Left ventricle myocardium inferior (tissue), 1 donor: Measurements from ENCODE around the gene PEX11A. TPM values are rescaled to one million over a fixed set of nuclear protein-coding genes. Genes with fewer than 3 reads are reported as not detected.
A peak's percentile ranks its signal among the peaks of the same experiment; 100 is the strongest.

Experiments used
- DNase-seq: peaks from one replicate; pipeline ENCODE4 v3.0.0-alpha.2; 2020
- H3K27ac ChIP-seq: fragments of 200-600 bp; replicated peaks from 2 replicates; pipeline ENCODE4 v1.8.0; 2021
- H3K27me3 ChIP-seq: fragments of 200-600 bp; 2 replicates; pipeline ENCODE4 v1.8.0; 2021; ENCODE audit warnings: low read depth
- H3K36me3 ChIP-seq: fragments of 200-600 bp; 2 replicates; pipeline ENCODE4 v1.8.0; 2021
- H3K4me1 ChIP-seq: fragments of 200-600 bp; 2 replicates; pipeline ENCODE4 v1.8.0; 2021
- H3K4me3 ChIP-seq: fragments of 200-600 bp; 2 replicates; pipeline ENCODE4 v1.8.0; 2021; ENCODE audit warnings: mild to moderate bottlenecking, moderate library complexity
- H3K9me3 ChIP-seq: fragments of 200-600 bp; replicated peaks from 2 replicates; pipeline ENCODE4 v1.8.0; 2021
- CTCF ChIP-seq: fragments of 200-600 bp; IDR thresholded peaks from 2 replicates; pipeline ENCODE4 v1.8.0; 2021; ENCODE audit warnings: antibody characterized with exemption, mild to moderate bottlenecking, borderline replicate concordance
- intact Hi-C: fragments of 100-400 bp; cut with micrococcal nuclease; formaldehyde crosslinking; loops from one replicate; pipeline ENCODE4 v1.11.0; 2022
- total RNA-seq: library from RNA; stranded (reverse); fragmentation: NEBNext Ultra II Directional; extraction: Animal tissue kit (Norgen Biotek cat#: 25700); gene quantifications from one replicate; pipeline ENCODE4 v1.2.1, GENCODE V29; 2021
- donor health status: DM: no; HTN: yes; CAD: no; lungs with severe emphysema.

Gene PEX11A
- total RNA-seq, 1 donor from 2014 or later, result 11.4 TPM

- no peak overlapping the region for H3K4me3 ChIP-seq
- H3K4me1 ChIP-seq, result peaks cover 51% of the 10 kb centered on the region
- H3K27me3 ChIP-seq, result no peaks in the 10 kb centered on the region
- H3K27ac ChIP-seq, result no peak overlapping the region
- intact Hi-C loops, result no loop called here
- TF ChIP-seq CTCF, result no peak
- no peak for DNase-seq
- no peaks in the 10 kb centered on the region for H3K9me3 ChIP-seq
- peaks cover 6% of the 10 kb centered on the region for H3K36me3 ChIP-seq
Observed at GRCh38 chr15:89686522-89686921, 4.0 kb downstream of the PEX11A start.

GRCh38 chr15:89685995-89686394 is 4.6 kb downstream of the PEX11A start:
- H3K4me3 ChIP-seq, result no peak overlapping the region
- no peak overlapping the region for H3K27ac ChIP-seq
- peaks cover 55% of the 10 kb centered on the region for H3K4me1 ChIP-seq
- H3K36me3 ChIP-seq, result peaks cover 6% of the 10 kb centered on the region
- no peaks in the 10 kb centered on the region for H3K27me3 ChIP-seq
- no peak for TF ChIP-seq CTCF
- H3K9me3 ChIP-seq, result no peaks in the 10 kb centered on the region
- no peak for DNase-seq
- intact Hi-C loops, result no loop called here

DNA sequence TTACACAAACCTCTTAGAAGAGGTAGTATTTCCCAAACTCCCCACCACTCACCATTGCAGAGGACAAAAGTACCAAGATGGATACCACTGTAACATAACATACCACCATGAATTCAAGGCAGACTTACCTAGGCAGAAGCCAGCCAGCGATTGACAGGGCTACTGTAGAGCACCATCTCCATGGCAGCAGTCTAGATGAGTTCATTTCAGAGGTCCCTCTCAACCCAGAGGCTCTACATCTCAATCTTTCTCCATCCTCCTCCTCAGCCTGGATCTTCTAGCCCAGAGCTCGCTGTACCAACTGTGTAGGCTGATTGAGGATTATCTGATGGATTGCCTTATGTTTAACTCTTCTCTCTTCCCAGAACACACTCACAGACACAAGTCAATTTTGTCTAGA is 9.4 kb downstream of the PEX11A start:
- Histone ChIP-seq H3K27me3 (no peaks in the 10 kb centered on the region), H3K9me3 (no peaks in the 10 kb centered on the region), H3K4me1 (peaks cover 53% of the 10 kb centered on the region), H3K36me3 (peaks cover 6% of the 10 kb centered on the region), H3K4me3 (no peak overlapping the region), H3K27ac (peak overlapping the region; percentile 88)
- TF ChIP-seq CTCF, result no peak
- DNase-seq, result no peak
- intact Hi-C loops, result no loop called here

DNA sequence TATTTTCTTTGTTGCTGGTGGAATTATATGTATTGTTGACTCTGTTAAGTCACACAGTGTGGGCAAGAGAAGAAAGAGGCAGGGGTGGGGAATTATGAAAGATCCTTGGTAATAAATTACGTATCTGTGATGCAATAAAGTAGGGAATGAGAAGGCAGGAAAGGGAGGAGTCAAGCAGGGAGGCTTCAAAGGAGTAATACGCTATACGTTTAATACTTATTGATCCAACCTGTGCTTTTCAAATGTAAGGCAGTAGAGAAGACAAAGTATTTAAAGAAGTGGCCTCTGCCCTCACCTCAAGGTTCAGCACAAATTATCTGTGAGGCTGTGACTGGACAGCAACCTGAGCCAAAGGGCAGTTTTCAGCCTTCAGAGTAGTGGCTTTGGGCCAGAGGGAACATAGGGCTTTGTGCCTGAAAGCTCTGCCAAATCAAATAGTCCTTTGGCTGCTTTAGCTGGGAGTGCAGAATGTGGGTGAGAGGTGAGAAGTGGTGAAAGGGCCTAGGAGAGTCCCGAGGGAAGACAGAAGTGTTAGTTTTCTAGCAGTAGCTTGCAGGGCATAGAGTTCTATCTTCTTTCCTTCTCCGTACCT is 10.2 kb downstream of the PEX11A start:
- intact Hi-C loops, result no loop called here
- Histone ChIP-seq H3K4me1 (peaks cover 45% of the 10 kb centered on the region), H3K27ac (peak overlapping the region; percentile 88), H3K9me3 (no peaks in the 10 kb centered on the region), H3K4me3 (no peak overlapping the region), H3K36me3 (peaks cover 6% of the 10 kb centered on the region), H3K27me3 (no peaks in the 10 kb centered on the region)
- TF ChIP-seq CTCF, result no peak
- peak; percentile 42 for DNase-seq

- DNase-seq, result no peak
- peak within 1 kb of the TSS; percentile 88 for H3K27ac ChIP-seq
Observed at GRCh38 chr15:89679212-89679611, 11.3 kb downstream of the PEX11A start, which contains the start of gene PLIN1. PLIN1 (minus strand) TSS chr15:89679367; CDS start chr15:89677489, 1,878 bp downstream.

More at GRCh38 chr15:89679212-89679611, 11.3 kb downstream of the PEX11A start, which contains the start of gene PLIN1:
- Histone ChIP-seq H3K4me1 (peaks cover 42% of the 10 kb centered on the region), H3K9me3 (no peaks in the 10 kb centered on the region), H3K27me3 (no peaks in the 10 kb centered on the region), H3K36me3 (peaks cover under 1% of the 10 kb centered on the region), H3K4me3 (no peak within 1 kb of the TSS)
- no peak for TF ChIP-seq CTCF
- intact Hi-C loops, result no loop called here
